ENCODE measurements around the gene CD19.

DNA sequence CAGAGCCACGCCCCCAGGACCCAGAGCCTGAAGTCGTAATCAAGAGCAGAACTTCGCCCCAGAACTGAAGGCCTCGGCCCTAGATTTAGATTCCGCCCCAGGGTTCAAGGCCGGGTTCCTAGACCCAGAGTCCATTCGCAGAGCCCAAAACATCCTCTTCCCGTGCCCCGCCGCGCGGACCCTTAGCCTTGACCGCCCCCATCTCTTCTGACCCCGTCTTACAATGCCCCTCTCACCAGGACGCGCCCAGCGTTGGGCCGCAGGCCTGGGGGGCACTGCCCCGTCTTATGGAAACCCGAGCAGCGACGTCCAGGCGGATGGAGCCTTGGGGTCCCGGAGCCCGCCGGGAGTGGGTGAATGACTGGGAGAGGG is 5.0 kb downstream of the CD19 start:
- no peak for TF ChIP-seq CTCF (IDR thresholded peaks at IDR 0.05)
- TF ChIP-seq POLR2A (IDR thresholded peaks at IDR 0.05): no peak

Measured in body of pancreas (tissue), 4 donors.